ENCODE results near the gene SPOP.
"Not testable (repeated sequence)": the region's sequence is repeated elsewhere in the genome, so short reads cannot be mapped to it uniquely, and the experiment has no call there.

The SPOP gene

DNA sequence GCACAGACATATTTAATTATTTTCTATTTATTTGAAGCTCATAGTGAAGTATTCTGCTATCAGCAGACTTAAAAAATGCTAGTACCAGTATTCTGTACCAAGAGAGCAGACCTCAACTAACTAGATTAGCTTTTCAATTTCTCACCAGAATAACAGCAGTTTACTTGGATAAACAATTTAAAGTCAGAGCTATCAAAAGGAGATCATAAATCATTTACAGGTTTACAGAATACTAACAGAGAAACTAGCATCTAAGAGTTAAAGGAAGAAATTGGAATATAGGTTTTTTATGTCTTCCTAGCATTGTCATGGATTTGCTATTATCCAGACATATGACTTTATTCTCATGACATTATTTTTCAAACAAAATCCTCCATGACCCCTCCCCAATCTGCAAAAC is 3.4 kb downstream of the SPOP start:
- TF ChIP-seq CTCF (IDR thresholded peaks at IDR 0.05; ENCODE audit: control insufficient read depth, insufficient read depth, low read depth, low read length, missing control alignments), result no peak
- H3K4me3 ChIP-seq (ENCODE audit: control insufficient read depth, low read depth, low read length), result no peak overlapping the region
- no peak for DNase-seq (ENCODE audit: low read depth)

DNA sequence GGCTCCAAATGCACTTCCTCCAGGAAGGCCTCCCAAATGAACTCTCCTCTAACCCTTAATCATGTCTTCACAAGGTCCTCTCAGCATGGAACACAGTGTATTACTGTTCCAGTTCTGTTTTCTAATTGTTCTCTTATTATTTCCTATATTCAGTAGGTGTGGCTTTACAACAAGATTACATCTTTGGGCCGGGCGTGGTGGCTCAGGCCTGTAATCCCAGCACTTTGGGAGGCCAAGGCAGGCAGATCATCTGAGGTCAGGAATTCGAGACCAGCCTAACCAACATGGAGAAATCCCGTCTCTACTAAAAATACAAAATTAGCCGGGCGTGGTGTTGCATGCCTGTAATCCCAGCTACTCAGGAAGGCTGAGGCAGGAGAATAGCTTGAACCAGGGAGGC is 4.2 kb downstream of the SPOP start:
- H3K4me3 ChIP-seq (ENCODE audit: control insufficient read depth, low read depth, low read length); DNase-seq (ENCODE audit: low read depth): not testable (repeated sequence)

DNA sequence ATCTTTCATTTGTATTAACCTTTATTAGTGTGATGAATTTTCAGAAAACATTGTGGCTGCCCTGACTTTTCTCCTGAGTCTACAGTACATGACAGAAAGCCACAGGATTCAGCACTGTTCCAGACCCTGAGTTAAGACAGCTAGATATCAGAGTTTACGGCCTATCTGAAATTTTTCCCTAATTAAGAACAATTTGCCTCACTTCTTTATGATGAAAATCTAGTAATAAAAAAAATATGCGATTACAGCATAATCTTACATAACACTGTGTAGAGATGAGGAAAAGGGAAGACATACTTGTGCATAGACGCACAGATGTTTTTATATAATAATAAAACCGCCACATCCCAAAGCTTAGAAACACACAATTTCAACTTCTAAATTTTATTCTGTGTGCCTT is 7.3 kb downstream of the SPOP start:
- TF ChIP-seq CTCF (IDR thresholded peaks at IDR 0.05; ENCODE audit: control insufficient read depth, insufficient read depth, low read depth, low read length, missing control alignments), result no peak
- no peak overlapping the region for H3K4me3 ChIP-seq (ENCODE audit: control insufficient read depth, low read depth, low read length)
- no peak for DNase-seq (ENCODE audit: low read depth)

DNA sequence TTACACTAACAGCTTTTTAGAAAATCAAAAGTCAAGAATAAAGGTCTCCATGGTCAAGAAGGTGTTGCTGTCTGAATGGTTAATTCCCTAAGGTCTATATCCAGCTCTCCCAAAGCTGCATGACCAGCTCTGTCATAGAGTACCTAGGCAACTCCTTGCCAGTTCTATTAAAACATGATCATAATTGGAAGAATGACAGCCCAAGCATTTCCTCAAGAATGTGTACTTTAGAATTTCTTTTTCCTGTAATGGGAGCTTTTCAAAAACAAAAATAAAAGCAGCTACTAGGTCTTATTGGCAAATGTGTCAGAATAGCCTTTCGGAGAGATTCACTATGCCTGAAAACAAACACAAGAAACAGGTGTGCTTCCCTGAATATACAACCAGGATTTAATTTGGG is 7.9 kb downstream of the SPOP start:
- no peak overlapping the region for H3K4me3 ChIP-seq (ENCODE audit: control insufficient read depth, low read depth, low read length)
- DNase-seq (ENCODE audit: low read depth), result no peak
- TF ChIP-seq CTCF (IDR thresholded peaks at IDR 0.05; ENCODE audit: control insufficient read depth, insufficient read depth, low read depth, low read length, missing control alignments), result no peak

- no peak overlapping the region for H3K4me3 ChIP-seq (ENCODE audit: control insufficient read depth, low read depth, low read length)
- no peak for TF ChIP-seq CTCF (IDR thresholded peaks at IDR 0.05; ENCODE audit: control insufficient read depth, insufficient read depth, low read depth, low read length, missing control alignments)
- DNase-seq (ENCODE audit: low read depth), result no peak
Measured at GRCh38 chr17:49667854-49668253, 10.0 kb downstream of the SPOP start.

- no peak overlapping the region for H3K4me3 ChIP-seq (ENCODE audit: control insufficient read depth, low read depth, low read length)
- TF ChIP-seq CTCF (IDR thresholded peaks at IDR 0.05; ENCODE audit: control insufficient read depth, insufficient read depth, low read depth, low read length, missing control alignments), result no peak
- no peak for DNase-seq (ENCODE audit: low read depth)
Measured at GRCh38 chr17:49664706-49665211, 13.1 kb downstream of the SPOP start.

DNA sequence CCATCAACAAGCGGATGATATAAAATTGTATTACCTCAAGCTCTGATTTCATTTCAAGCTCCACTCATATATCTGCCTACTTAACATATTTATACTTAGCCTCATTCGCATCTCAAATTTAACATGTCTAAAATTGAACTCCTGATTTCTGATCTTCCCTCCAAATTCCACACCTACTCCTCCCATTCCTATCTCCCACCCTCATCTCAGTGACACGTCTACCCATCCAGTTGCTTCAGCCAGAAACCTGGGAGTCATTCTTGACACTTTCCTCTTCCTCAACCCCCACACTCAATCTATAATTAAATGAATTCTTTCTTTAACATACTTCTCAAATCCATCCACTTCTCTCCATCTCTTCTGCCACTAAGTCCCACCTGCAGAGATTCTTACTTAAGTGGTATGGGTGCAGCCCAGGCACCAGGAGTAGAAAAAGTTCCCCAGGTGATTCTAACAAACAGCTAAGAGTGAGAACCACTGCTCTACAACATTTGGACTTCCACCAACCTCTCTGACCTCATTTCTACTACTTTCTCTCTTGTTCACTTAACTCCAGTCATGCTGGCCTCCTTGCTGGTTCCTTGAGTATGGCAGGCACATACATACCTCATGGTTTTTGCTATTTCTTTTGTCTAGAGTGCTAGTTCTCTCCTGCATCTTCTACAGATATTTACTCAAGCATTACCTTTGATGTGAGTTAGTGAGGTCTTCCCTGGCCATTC is 18.1 kb downstream of the SPOP start:
- no peak for DNase-seq (ENCODE audit: low read depth)
- H3K4me3 ChIP-seq (ENCODE audit: control insufficient read depth, low read depth, low read length), result no peak overlapping the region
- no peak for TF ChIP-seq CTCF (IDR thresholded peaks at IDR 0.05; ENCODE audit: control insufficient read depth, insufficient read depth, low read depth, low read length, missing control alignments)
